Panc1 (cell line): ENCODE results near the gene MICAL2. TPM values are rescaled to one million over a fixed set of nuclear protein-coding genes. Genes with fewer than 3 reads are reported as not detected.

Experiments used
- ATAC-seq: fragments of 200-7000 bp; cut with Tn5 transposase; 2 replicates; pipeline ENCODE4 v1.9.1; 2020; ENCODE audit warnings: mild to moderate bottlenecking, moderate library complexity
- BruUV-seq: library from RNA; stranded (reverse); fragments of 400-500 nt; replicated peaks from 2 replicates; lab custom pipeline; 2021; lab: Mats Ljungman, UMichigan
- CTCF ChIA-PET: fragments of 300-600 bp; sonication (Branson Sonifier 250); formaldehyde crosslinking; loops from one replicate; lab custom pipeline; 2022; ENCODE audit warnings: antibody characterized with exemption; lab: Charles Lee
- POLR2A ChIA-PET: fragments of 300-600 bp; sonication (Branson Sonifier 250); formaldehyde crosslinking; loops from one replicate; lab custom pipeline; 2022; ENCODE audit warnings: antibody characterized with exemption; lab: Charles Lee
- DNase-seq: peaks from one replicate; pipeline ENCODE4 v3.0.0-alpha.2; 2010; ENCODE audit warnings: low read depth, low spot score
- H3K27ac ChIP-seq: 2 replicates; pipeline ENCODE4 v1.5.1; 2011; ENCODE audit warnings: mild to moderate bottlenecking, low read length, inconsistent platforms
- H3K27me3 ChIP-seq: fragments of 200-500 bp; sonication (Bioruptor generic); 2 replicates; pipeline ENCODE4 v1.6.0; 2014; ENCODE audit warnings: low read length, inconsistent platforms; ENCODE audit not compliant: control insufficient read depth, insufficient read depth
- H3K36me3 ChIP-seq: fragments of 200-500 bp; sonication (Bioruptor generic); 2 replicates; pipeline ENCODE4 v1.5.1; 2014; ENCODE audit warnings: inconsistent platforms, mild to moderate bottlenecking, low read length, moderate library complexity; ENCODE audit not compliant: control insufficient read depth, insufficient read depth
- H3K4me1 ChIP-seq: 2 replicates; pipeline ENCODE4 v1.5.1; 2011; ENCODE audit warnings: inconsistent platforms, mild to moderate bottlenecking, low read length, moderate library complexity; ENCODE audit not compliant: control insufficient read depth, insufficient read depth
- H3K4me3 ChIP-seq, 2 experiments: 2 replicates each; pipeline ENCODE4 v1.5.1; 2011 to 2012; ENCODE audit warnings: low read depth in 2 of 2, low read length in 2 of 2, mild to moderate bottlenecking in 2 of 2, inconsistent platforms in 1 of 2, moderate library complexity in 1 of 2
- H3K9me3 ChIP-seq: fragments of 200-500 bp; sonication (Bioruptor generic); 2 replicates; pipeline ENCODE4 v1.5.1; 2014; ENCODE audit warnings: low read depth, mild to moderate bottlenecking, inconsistent platforms, low read length, moderate library complexity; ENCODE audit not compliant: control insufficient read depth, insufficient read depth
- POLR2AphosphoS5 ChIP-seq: IDR thresholded peaks from 2 replicates; pipeline ENCODE4 v1.6.1; 2012; ENCODE audit warnings: mild to moderate bottlenecking, low read depth, low read length, moderate library complexity
- SIN3A ChIP-seq: IDR thresholded peaks from 2 replicates; pipeline ENCODE4 v1.6.1; 2012; ENCODE audit warnings: low read depth, mild to moderate bottlenecking, low read length, moderate library complexity, borderline replicate concordance; ENCODE audit not compliant: insufficient read depth
- TCF7L2 ChIP-seq: IDR thresholded peaks from 2 replicates; pipeline ENCODE4 v1.6.1; 2011; ENCODE audit warnings: mild to moderate bottlenecking, low read depth, low read length, inconsistent platforms
- in situ Hi-C: cut with HindIII; loops from 2 replicates; pipeline ENCODE4 v1.10.0; 2016; ENCODE audit warnings: low sequenced_read_pairs, low pct_unique_long_range_greater_than_20kb
- intact Hi-C: fragments of 100-400 bp; cut with micrococcal nuclease; formaldehyde crosslinking; loops from one replicate; pipeline ENCODE4 v1.10.0; 2022; ENCODE audit not compliant: unreplicated experiment
- total RNA-seq: library from RNA; stranded (reverse); gene quantifications from one replicate; pipeline ENCODE4 v1.2.1, GENCODE V29; 2021; ENCODE audit not compliant: unreplicated experiment
- TF ChIP-seq, protein P1 (sequence below), 2 experiments: IDR thresholded peaks; 2 replicates each; pipeline ENCODE4 v1.6.1; 2011 to 2012; ENCODE audit warnings: low read depth in 2 of 2, control low read depth in 1 of 2, low read length in 1 of 2, mild to moderate bottlenecking in 1 of 2, moderate library complexity in 1 of 2; ENCODE audit not compliant: insufficient read depth in 1 of 2
- TF ChIP-seq, protein P2 (sequence below): fragments of 450-650 bp; IDR thresholded peaks from 2 replicates; pipeline ENCODE4 v1.5.1; 2017; ENCODE audit warnings: mild to moderate bottlenecking

Gene MICAL2
- total RNA-seq, 1 experiment from 2014 or later: 199 TPM

DNA sequence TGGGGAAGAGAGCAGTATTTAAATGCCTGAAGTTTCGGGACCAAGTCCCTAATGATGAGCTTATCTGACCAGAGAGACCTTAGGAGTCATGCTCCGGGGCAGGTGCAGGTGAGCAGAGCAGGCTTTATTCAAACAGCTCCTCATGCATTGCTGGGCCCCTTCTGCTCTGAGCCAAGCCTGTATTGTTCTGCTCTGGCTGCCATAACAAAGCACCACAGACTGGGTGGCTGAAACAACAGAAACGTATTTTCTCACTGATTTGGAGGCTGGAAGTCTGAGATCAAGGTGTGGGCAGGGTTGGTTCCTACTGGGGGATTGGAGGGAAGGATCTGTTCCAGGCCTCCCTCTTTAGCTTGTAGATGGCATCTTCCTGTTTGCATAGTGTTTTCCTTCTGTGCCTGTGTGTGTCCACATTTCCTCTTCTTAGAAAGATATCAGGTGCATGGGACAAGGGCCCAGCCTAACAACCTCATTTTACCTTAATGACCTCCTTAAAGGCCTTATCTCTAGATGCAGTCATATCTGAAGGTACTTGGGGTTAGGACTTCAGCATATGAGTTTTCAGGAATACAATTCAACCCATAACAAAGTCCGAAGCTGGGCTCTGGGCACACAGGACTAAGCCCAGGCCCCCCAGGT is 169.9 kb downstream of the MICAL2 start:
- in situ Hi-C loops (no loop called here), intact Hi-C loops (loop anchor here (5.0 kb wide), 1 partner anchor 483 kb away; no protein-coding TSS in a partner anchor)
- DNase-seq: no peak
- POLR2A ChIA-PET: interaction anchor here (0.5 kb wide), 1 partner anchor 231 kb away, joined by 7 read pairs; no protein-coding TSS in a partner anchor
- H3K36me3 ChIP-seq: no peaks in the 10 kb centered on the region
- H3K27me3 ChIP-seq: no peaks in the 10 kb centered on the region
- no TSS peak for BruUV-seq
- peak overlapping the region; percentile 50 for H3K27ac ChIP-seq
- H3K9me3 ChIP-seq: no peaks in the 10 kb centered on the region
- no peak overlapping the region for H3K4me3 ChIP-seq
- peaks cover 12% of the 10 kb centered on the region for H3K4me1 ChIP-seq
- CTCF ChIA-PET: interaction anchor here (0.7 to 1.2 kb wide), 2 partner anchors 230 to 683 kb away, joined by 3 to 10 read pairs; no protein-coding TSS in a partner anchor
- no peak for TF ChIP-seq POLR2AphosphoS5
- TF ChIP-seq, protein P1, sequence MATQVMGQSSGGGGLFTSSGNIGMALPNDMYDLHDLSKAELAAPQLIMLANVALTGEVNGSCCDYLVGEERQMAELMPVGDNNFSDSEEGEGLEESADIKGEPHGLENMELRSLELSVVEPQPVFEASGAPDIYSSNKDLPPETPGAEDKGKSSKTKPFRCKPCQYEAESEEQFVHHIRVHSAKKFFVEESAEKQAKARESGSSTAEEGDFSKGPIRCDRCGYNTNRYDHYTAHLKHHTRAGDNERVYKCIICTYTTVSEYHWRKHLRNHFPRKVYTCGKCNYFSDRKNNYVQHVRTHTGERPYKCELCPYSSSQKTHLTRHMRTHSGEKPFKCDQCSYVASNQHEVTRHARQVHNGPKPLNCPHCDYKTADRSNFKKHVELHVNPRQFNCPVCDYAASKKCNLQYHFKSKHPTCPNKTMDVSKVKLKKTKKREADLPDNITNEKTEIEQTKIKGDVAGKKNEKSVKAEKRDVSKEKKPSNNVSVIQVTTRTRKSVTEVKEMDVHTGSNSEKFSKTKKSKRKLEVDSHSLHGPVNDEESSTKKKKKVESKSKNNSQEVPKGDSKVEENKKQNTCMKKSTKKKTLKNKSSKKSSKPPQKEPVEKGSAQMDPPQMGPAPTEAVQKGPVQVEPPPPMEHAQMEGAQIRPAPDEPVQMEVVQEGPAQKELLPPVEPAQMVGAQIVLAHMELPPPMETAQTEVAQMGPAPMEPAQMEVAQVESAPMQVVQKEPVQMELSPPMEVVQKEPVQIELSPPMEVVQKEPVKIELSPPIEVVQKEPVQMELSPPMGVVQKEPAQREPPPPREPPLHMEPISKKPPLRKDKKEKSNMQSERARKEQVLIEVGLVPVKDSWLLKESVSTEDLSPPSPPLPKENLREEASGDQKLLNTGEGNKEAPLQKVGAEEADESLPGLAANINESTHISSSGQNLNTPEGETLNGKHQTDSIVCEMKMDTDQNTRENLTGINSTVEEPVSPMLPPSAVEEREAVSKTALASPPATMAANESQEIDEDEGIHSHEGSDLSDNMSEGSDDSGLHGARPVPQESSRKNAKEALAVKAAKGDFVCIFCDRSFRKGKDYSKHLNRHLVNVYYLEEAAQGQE (IDR thresholded peaks at IDR 0.05; ENCODE audit: insufficient read depth in 1 of 2, low read depth in 2 of 2, low read length in 1 of 2): no peak
- TF ChIP-seq, protein P2, sequence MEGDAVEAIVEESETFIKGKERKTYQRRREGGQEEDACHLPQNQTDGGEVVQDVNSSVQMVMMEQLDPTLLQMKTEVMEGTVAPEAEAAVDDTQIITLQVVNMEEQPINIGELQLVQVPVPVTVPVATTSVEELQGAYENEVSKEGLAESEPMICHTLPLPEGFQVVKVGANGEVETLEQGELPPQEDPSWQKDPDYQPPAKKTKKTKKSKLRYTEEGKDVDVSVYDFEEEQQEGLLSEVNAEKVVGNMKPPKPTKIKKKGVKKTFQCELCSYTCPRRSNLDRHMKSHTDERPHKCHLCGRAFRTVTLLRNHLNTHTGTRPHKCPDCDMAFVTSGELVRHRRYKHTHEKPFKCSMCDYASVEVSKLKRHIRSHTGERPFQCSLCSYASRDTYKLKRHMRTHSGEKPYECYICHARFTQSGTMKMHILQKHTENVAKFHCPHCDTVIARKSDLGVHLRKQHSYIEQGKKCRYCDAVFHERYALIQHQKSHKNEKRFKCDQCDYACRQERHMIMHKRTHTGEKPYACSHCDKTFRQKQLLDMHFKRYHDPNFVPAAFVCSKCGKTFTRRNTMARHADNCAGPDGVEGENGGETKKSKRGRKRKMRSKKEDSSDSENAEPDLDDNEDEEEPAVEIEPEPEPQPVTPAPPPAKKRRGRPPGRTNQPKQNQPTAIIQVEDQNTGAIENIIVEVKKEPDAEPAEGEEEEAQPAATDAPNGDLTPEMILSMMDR: no peak
- no peak for TF ChIP-seq TCF7L2
- TF ChIP-seq SIN3A: no peak
- ATAC-seq: no peak

DNA sequence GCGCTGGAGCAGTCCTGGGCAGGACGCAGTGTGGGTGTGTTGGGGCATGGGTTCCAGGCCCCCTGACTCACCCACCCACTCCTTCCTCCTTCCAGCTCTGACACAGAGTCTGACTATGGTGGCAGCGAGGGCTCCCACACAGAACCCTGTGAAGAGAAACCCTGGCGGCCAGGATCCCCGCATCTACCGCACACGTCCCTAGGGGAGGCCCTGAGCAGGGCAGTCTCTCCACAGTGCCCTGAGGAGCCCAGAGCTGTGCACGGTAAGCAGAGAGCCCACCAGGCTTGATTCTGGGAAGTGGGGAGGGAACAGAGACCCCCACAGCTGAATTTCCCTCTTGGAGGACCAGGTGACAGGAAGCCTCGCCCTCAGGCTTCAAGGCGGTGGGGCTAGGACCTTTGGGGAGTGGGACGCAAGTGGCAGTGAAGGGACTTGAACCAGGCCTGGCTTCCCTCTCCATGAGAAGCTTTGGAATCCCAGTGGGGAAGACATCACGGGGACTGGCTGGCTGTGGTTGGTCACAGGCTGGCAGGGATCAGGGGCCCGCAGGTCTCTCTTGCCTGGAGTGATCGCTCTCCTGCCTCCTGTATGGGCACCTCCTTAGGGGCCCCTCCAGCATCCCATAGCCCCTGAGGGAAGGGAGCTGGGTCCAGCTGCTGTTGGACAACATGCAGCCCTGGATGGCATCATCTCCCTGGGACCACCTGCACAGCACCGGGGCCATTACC is 170.6 kb downstream of the MICAL2 start:
- in situ Hi-C loops: no loop called here

More for the DNA sequence above, 170.6 kb downstream of the MICAL2 start:
- TF ChIP-seq, protein P2: no peak
- TF ChIP-seq, protein P1 (IDR thresholded peaks at IDR 0.05; ENCODE audit: insufficient read depth in 1 of 2, low read depth in 2 of 2, low read length in 1 of 2): no peak
- no peak for TF ChIP-seq SIN3A
- no peak for TF ChIP-seq POLR2AphosphoS5
- TF ChIP-seq TCF7L2: no peak
- H3K4me1 ChIP-seq: peaks cover 18% of the 10 kb centered on the region
- BruUV-seq: no TSS peak
- H3K9me3 ChIP-seq: no peaks in the 10 kb centered on the region
- CTCF ChIA-PET: interaction anchor here (0.6 to 1.2 kb wide), 10 partner anchors 15 to 389 kb away, joined by 3 to 12 read pairs (median 3); no protein-coding TSS in a partner anchor
- H3K4me3 ChIP-seq: no peak overlapping the region
- POLR2A ChIA-PET: no interaction called here
- intact Hi-C loops: loop anchor here (1.0 to 5.0 kb wide), 2 partner anchors 234 to 484 kb away; no protein-coding TSS in a partner anchor
- peak overlapping the region; percentile 56 for H3K27ac ChIP-seq
- no peaks in the 10 kb centered on the region for H3K36me3 ChIP-seq
- no peaks in the 10 kb centered on the region for H3K27me3 ChIP-seq
- ATAC-seq: no peak
- no peak for DNase-seq
